HEK293T (cell line): ENCODE measurements around the gene PFDN1.

Experiments
- CTCF ChIA-PET: fragments of 350-600 bp; formaldehyde crosslinking; extraction: SDS; loops from one replicate; lab custom pipeline; 2021; ENCODE audit warnings: antibody characterized with exemption, inconsistent platforms; lab: Yijun Ruan, JAX
- POLR2A ChIA-PET: fragments of 350-600 bp; formaldehyde crosslinking; extraction: SDS; loops from one replicate; lab custom pipeline; 2020; ENCODE audit warnings: antibody characterized with exemption, inconsistent platforms; lab: Yijun Ruan, JAX
- DNase-seq: peaks from one replicate; pipeline ENCODE4 v3.0.0; 2012; ENCODE audit warnings: mixed read lengths; ENCODE audit errors: extremely low spot score
- ARNT ChIP-seq: fragments of 450-650 bp; IDR thresholded peaks from 2 replicates; pipeline ENCODE4 v1.6.1; 2017; ENCODE audit warnings: mild to moderate bottlenecking
- BHLHE40 ChIP-seq: fragments of 450-650 bp; IDR thresholded peaks from 2 replicates; pipeline ENCODE4 v1.6.1; 2016; ENCODE audit warnings: mild to moderate bottlenecking, moderate library complexity, borderline replicate concordance
- CTBP1 ChIP-seq: fragments of 450-650 bp; IDR thresholded peaks from 2 replicates; pipeline ENCODE4 v1.6.1; 2016; ENCODE audit warnings: borderline replicate concordance
- ELF4 ChIP-seq: fragments of 450-650 bp; IDR thresholded peaks from 2 replicates; pipeline ENCODE4 v1.6.1; 2017; ENCODE audit warnings: antibody characterized with exemption
- FOXA1 ChIP-seq: fragments of 450-650 bp; IDR thresholded peaks from 2 replicates; pipeline ENCODE4 v1.6.1; 2016; ENCODE audit warnings: mild to moderate bottlenecking
- FOXK2 ChIP-seq: fragments of 450-650 bp; IDR thresholded peaks from 2 replicates; pipeline ENCODE4 v1.6.1; 2016; ENCODE audit warnings: mild to moderate bottlenecking
- FOXM1 ChIP-seq: fragments of 450-650 bp; IDR thresholded peaks from 2 replicates; pipeline ENCODE4 v1.6.1; 2017; ENCODE audit warnings: mild to moderate bottlenecking, borderline replicate concordance
- HDGF ChIP-seq: fragments of 450-650 bp; IDR thresholded peaks from 2 replicates; pipeline ENCODE4 v1.6.1; 2017; ENCODE audit warnings: antibody characterized with exemption, borderline replicate concordance
- L3MBTL2 ChIP-seq: fragments of 450-650 bp; conservative IDR thresholded peaks from 2 replicates; pipeline ENCODE4 v1.6.1; 2016; ENCODE audit warnings: mild to moderate bottlenecking
- LEF1 ChIP-seq: fragments of 450-650 bp; IDR thresholded peaks from 2 replicates; pipeline ENCODE4 v1.6.1; 2017; ENCODE audit warnings: mild to moderate bottlenecking, borderline replicate concordance
- NFRKB ChIP-seq: fragments of 450-650 bp; IDR thresholded peaks from 2 replicates; pipeline ENCODE4 v1.6.1; 2016; ENCODE audit warnings: mild to moderate bottlenecking, moderate library complexity
- PKNOX1 ChIP-seq: fragments of 450-650 bp; IDR thresholded peaks from 2 replicates; pipeline ENCODE4 v1.6.1; 2016
- SP1 ChIP-seq: fragments of 450-650 bp; IDR thresholded peaks from 2 replicates; pipeline ENCODE4 v1.6.1; 2017
- SUZ12 ChIP-seq: fragments of 450-650 bp; IDR thresholded peaks from 2 replicates; pipeline ENCODE4 v1.6.1; 2016; ENCODE audit warnings: mild to moderate bottlenecking
- TARDBP ChIP-seq: fragments of 450-650 bp; IDR thresholded peaks from 2 replicates; pipeline ENCODE4 v1.6.1; 2016
- ZNF384 ChIP-seq: fragments of 450-650 bp; IDR thresholded peaks from 2 replicates; pipeline ENCODE4 v1.6.1; 2016

Gene PFDN1

GRCh38 chr5:140318792-140319191, 15.9 kb upstream of the PFDN1 start:
- POLR2A ChIA-PET: no interaction called here
- no peak for DNase-seq
- TF ChIP-seq ARNT (no peak), L3MBTL2 (no peak), PKNOX1 (no peak)
- CTCF ChIA-PET: no interaction called here

GRCh38 chr5:140317859-140318258, 15.0 kb upstream of the PFDN1 start:
- POLR2A ChIA-PET: interaction anchor here (2.3 kb wide), 1 partner anchor 29 kb away, joined by 9 read pairs; the partner anchor contains the start of gene HBEGF
- CTCF ChIA-PET: interaction anchor here (0.6 to 1.9 kb wide), 3 partner anchors 10 to 28 kb away, joined by 4 to 6 read pairs (median 4); partner anchors contain the start of gene HBEGF
- no peak for TF ChIP-seq FOXM1
- no peak for TF ChIP-seq CTBP1
- no peak for TF ChIP-seq BHLHE40
- no peak for TF ChIP-seq ZNF384
- no peak for TF ChIP-seq FOXK2
- no peak for TF ChIP-seq HDGF
- TF ChIP-seq PKNOX1: no peak
- no peak for DNase-seq

- POLR2A ChIA-PET: interaction anchor here (2.6 to 2.8 kb wide), 2 partner anchors 10 to 33 kb away, joined by 18 to 22 read pairs; partner anchors contain the start of genes HBEGF and PFDN1
- DNase-seq: no peak
- CTCF ChIA-PET: no interaction called here
Observed at GRCh38 chr5:140312791-140313189, 9.9 kb upstream of the PFDN1 start.

GRCh38 chr5:140312067-140312790, 9.3 kb upstream of the PFDN1 start:
- TF ChIP-seq PKNOX1 (no peak), BHLHE40 (no peak), ELF4 (no peak), LEF1 (no peak), HDGF (no peak), ARNT (no peak), SUZ12 (no peak), SP1 (no peak), TARDBP (no peak), FOXK2 (no peak), ZNF384 (no peak), FOXM1 (no peak), NFRKB (no peak), L3MBTL2 (no peak), CTBP1 (no peak), FOXA1 (no peak)
- CTCF ChIA-PET: interaction anchor here (0.6 to 0.9 kb wide), 2 partner anchors 16 to 34 kb away, joined by 3 to 4 read pairs; partner anchors contain the start of gene HBEGF
- no peak for DNase-seq

More at GRCh38 chr5:140312791-140313189, 9.9 kb upstream of the PFDN1 start:
- TF ChIP-seq TARDBP (no peak), ARNT (no peak), SP1 (no peak), NFRKB (no peak), L3MBTL2 (no peak), BHLHE40 (no peak), FOXA1 (no peak), CTBP1 (no peak), LEF1 (no peak), ELF4 (no peak)

GRCh38 chr5:140311011-140311467, 8.1 kb upstream of the PFDN1 start:
- no peak for DNase-seq
- POLR2A ChIA-PET: interaction anchor here (2.6 to 2.8 kb wide), 2 partner anchors 9 to 35 kb away, joined by 18 to 22 read pairs; partner anchors contain the start of genes HBEGF and PFDN1
- TF ChIP-seq CTBP1 (no peak), TARDBP (no peak), ELF4 (no peak), SUZ12 (no peak)
- CTCF ChIA-PET: interaction anchor here (0.5 to 1.0 kb wide), 3 partner anchors 40 to 67 kb away, joined by 3 to 4 read pairs (median 4); no protein-coding TSS in a partner anchor

More at GRCh38 chr5:140312067-140312790, 9.3 kb upstream of the PFDN1 start:
- POLR2A ChIA-PET: interaction anchor here (2.6 to 2.8 kb wide), 2 partner anchors 10 to 34 kb away, joined by 18 to 22 read pairs; partner anchors contain the start of genes HBEGF and PFDN1

GRCh38 chr5:140310434-140310833, 7.5 kb upstream of the PFDN1 start:
- CTCF ChIA-PET: interaction anchor here (0.6 to 1.0 kb wide), 2 partner anchors 41 to 49 kb away, joined by 3 to 4 read pairs; no protein-coding TSS in a partner anchor
- no peak for DNase-seq
- no peak for TF ChIP-seq NFRKB
- no peak for TF ChIP-seq SUZ12
- no peak for TF ChIP-seq ARNT
- no peak for TF ChIP-seq ZNF384
- TF ChIP-seq HDGF: no peak
- no peak for TF ChIP-seq FOXK2
- no peak for TF ChIP-seq L3MBTL2
- no peak for TF ChIP-seq BHLHE40
- TF ChIP-seq FOXA1: no peak
- TF ChIP-seq LEF1: no peak
- TF ChIP-seq FOXM1: no peak
- no peak for TF ChIP-seq ELF4
- no peak for TF ChIP-seq TARDBP
- POLR2A ChIA-PET: interaction anchor here (2.6 to 2.8 kb wide), 2 partner anchors 8 to 35 kb away, joined by 18 to 22 read pairs; partner anchors contain the start of genes HBEGF and PFDN1
